Lower lobe of right lung (tissue), 2 donors: ENCODE measurements around the gene FXYD3. TPM values are rescaled to one million over a fixed set of nuclear protein-coding genes. Genes with fewer than 3 reads are reported as not detected.

ENCODE experiments used
- ATAC-seq, 2 donors: fragments of 200-7000 bp; cut with Tn5 transposase; one replicate each; pipeline ENCODE4 v1.9.1; 2020 to 2022; ENCODE audit warnings: mild to moderate bottlenecking in 2 of 2, moderate library complexity in 2 of 2
- DNase-seq: peaks from one replicate; pipeline ENCODE4 v3.0.0-alpha.2; 2020
- H3K27ac ChIP-seq: fragments of 200-600 bp; one replicate; pipeline ENCODE4 v1.8.0; 2022
- H3K27me3 ChIP-seq: fragments of 200-600 bp; one replicate; pipeline ENCODE4 v1.8.0; 2022; ENCODE audit warnings: low read depth
- H3K36me3 ChIP-seq: fragments of 200-600 bp; one replicate; pipeline ENCODE4 v1.8.0; 2022; ENCODE audit warnings: mild to moderate bottlenecking
- H3K4me1 ChIP-seq: fragments of 200-600 bp; one replicate; pipeline ENCODE4 v1.8.0; 2022
- H3K4me3 ChIP-seq: fragments of 200-600 bp; one replicate; pipeline ENCODE4 v1.8.0; 2022; ENCODE audit warnings: mild to moderate bottlenecking
- H3K9me3 ChIP-seq: fragments of 200-600 bp; one replicate; pipeline ENCODE4 v1.8.0; 2022
- CTCF ChIP-seq: fragments of 200-600 bp; IDR thresholded peaks from one replicate; pipeline ENCODE4 v1.8.0; 2022; ENCODE audit warnings: antibody characterized with exemption, mild to moderate bottlenecking
- intact Hi-C: fragments of 100-400 bp; cut with DNase I; formaldehyde crosslinking; loops from one replicate; pipeline ENCODE4 v1.11.0; 2022
- total RNA-seq: library from RNA; stranded (reverse); fragmentation: NEBNext Ultra II Directional; extraction: Animal tissue kit (Norgen Biotek cat#: 25700); gene quantifications from one replicate; pipeline ENCODE4 v1.2.1, GENCODE V29; 2021
- donor health status: DM: no; HTN: yes; CAD: no; lungs with severe emphysema.

The FXYD3 gene
- total RNA-seq, 1 donor from 2014 or later: 135 TPM

GRCh38 chr19:35140207-35140961, 24.8 kb downstream of the FXYD3 start:
- Histone ChIP-seq H3K27ac (peak overlapping the region; percentile 82), H3K27me3 (peaks cover 18% of the 10 kb centered on the region), H3K9me3 (no peaks in the 10 kb centered on the region), H3K4me1 (peaks cover 31% of the 10 kb centered on the region), H3K36me3 (no peaks in the 10 kb centered on the region), H3K4me3 (peak overlapping the region; percentile 48)
- DNase-seq (no peak), ATAC-seq (no peak)
- intact Hi-C loops: no loop called here
- TF ChIP-seq CTCF: no peak

DNA sequence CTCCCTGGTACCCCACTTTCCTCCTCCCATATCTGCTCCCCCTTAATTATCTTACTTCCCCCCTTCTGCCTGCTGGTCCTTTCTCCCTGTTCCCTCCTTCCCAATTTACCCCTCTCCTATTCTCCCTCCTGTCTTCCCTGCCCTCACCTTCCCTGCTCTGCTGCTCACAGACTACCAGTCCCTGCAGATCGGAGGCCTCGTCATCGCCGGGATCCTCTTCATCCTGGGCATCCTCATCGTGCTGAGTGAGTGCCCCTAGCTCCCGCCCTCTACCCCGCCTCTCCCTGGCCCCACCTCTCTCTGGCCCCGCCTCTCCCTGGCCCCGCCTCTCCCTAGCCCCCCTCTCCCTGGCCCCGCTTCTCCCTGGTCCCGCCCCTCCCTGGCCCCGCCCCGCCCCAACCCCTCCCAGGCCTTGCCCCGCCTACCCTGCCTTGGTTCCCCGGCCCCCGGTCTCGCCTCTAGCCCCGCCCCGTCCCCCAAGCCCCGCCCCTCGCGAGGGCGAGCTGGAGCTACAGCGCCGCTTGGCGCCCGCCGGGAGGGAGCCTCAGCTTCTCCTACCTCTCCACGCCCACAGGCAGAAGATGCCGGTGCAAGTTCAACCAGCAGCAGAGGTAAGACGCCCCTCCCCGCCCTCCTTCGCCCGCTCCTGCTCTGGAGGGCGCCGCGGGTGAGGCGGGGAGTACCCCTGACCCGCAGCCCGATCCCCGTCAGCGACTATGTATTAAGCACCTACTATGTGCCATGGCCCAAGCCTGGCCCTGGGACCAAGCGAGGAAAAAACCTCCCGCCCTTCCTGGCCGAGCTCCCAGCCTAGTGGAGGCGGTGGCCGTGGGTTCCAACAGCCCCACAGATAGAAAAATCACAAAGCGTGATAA, 25.6 kb downstream of the FXYD3 start:
- peak; percentile 35 for TF ChIP-seq CTCF
- Histone ChIP-seq H3K36me3 (no peaks in the 10 kb centered on the region), H3K4me3 (peak overlapping the region; percentile 48), H3K27me3 (peaks cover 18% of the 10 kb centered on the region), H3K27ac (peak overlapping the region; percentile 82), H3K4me1 (peaks cover 23% of the 10 kb centered on the region), H3K9me3 (no peaks in the 10 kb centered on the region)
- peak; percentile 88 to 91 for ATAC-seq
- DNase-seq: peak; percentile 96
- intact Hi-C loops: no loop called here

GRCh38 chr19:35141837-35142605, 26.4 kb downstream of the FXYD3 start:
- no peak for ATAC-seq
- H3K9me3 ChIP-seq: no peaks in the 10 kb centered on the region
- no peaks in the 10 kb centered on the region for H3K36me3 ChIP-seq
- H3K4me1 ChIP-seq: peaks cover 23% of the 10 kb centered on the region
- intact Hi-C loops: no loop called here
- no peak for TF ChIP-seq CTCF
- H3K27ac ChIP-seq: no peak overlapping the region
- no peak for DNase-seq
- H3K4me3 ChIP-seq: peak overlapping the region; percentile 29
- H3K27me3 ChIP-seq: peaks cover 18% of the 10 kb centered on the region

GRCh38 chr19:35142606-35143230, 27.1 kb downstream of the FXYD3 start:
- H3K27ac ChIP-seq: no peak overlapping the region

More at GRCh38 chr19:35142606-35143230, 27.1 kb downstream of the FXYD3 start:
- Histone ChIP-seq H3K4me3 (peak overlapping the region; percentile 19), H3K9me3 (no peaks in the 10 kb centered on the region), H3K27me3 (peaks cover 18% of the 10 kb centered on the region), H3K4me1 (peaks cover 23% of the 10 kb centered on the region), H3K36me3 (no peaks in the 10 kb centered on the region)
- DNase-seq: no peak
- ATAC-seq: peak; percentile 25 to 52
- TF ChIP-seq CTCF: peak; percentile 60
- intact Hi-C loops: no loop called here
